Neural cell (in vitro differentiated cells): ENCODE results near the gene SAA1.

Experiments
- CTCF ChIP-seq: fragments of 450-650 bp; IDR thresholded peaks from 2 replicates; pipeline ENCODE4 v1.5.1; 2014; ENCODE audit warnings: antibody characterized with exemption, mild to moderate bottlenecking, moderate library complexity; ENCODE audit not compliant: poor library complexity, severe bottlenecking
- EP300 ChIP-seq: fragments of 450-650 bp; conservative IDR thresholded peaks from 2 replicates; pipeline ENCODE4 v1.6.1; 2014; ENCODE audit warnings: antibody characterized with exemption, mild to moderate bottlenecking, moderate library complexity; ENCODE audit not compliant: poor library complexity, severe bottlenecking
- EZH2 ChIP-seq: fragments of 200-600, 300-800 bp; shearing (Covaris generic), sonication (generic); IDR thresholded peaks from 2 replicates; pipeline ENCODE4 v1.6.1; 2014; ENCODE audit warnings: antibody characterized with exemption, low read length, borderline replicate concordance, mild to moderate bottlenecking; ENCODE audit not compliant: insufficient read depth, poor library complexity, severe bottlenecking
- MXI1 ChIP-seq: fragments of 450-650 bp; conservative IDR thresholded peaks from 2 replicates; pipeline ENCODE4 v1.6.1; 2014; ENCODE audit warnings: antibody characterized with exemption, mild to moderate bottlenecking; ENCODE audit not compliant: poor library complexity, severe bottlenecking
- POLR2AphosphoS5 ChIP-seq: IDR thresholded peaks from 2 replicates; pipeline ENCODE4 v1.6.1; 2012
- REST ChIP-seq: IDR thresholded peaks from 2 replicates; pipeline ENCODE4 v1.6.1; 2012; ENCODE audit warnings: borderline replicate concordance
- SMC3 ChIP-seq: fragments of 450-650 bp; conservative IDR thresholded peaks from 2 replicates; pipeline ENCODE4 v1.6.1; 2014; ENCODE audit warnings: antibody characterized with exemption, mild to moderate bottlenecking, moderate library complexity; ENCODE audit not compliant: poor library complexity
- TAF1 ChIP-seq: IDR thresholded peaks from 2 replicates; pipeline ENCODE4 v1.6.1; 2012; ENCODE audit warnings: low read depth

GRCh38 chr11:18309691-18310090, 43.6 kb downstream of the SAA1 start:
- TF ChIP-seq CTCF (no peak), TAF1 (no peak), EZH2 (no peak), POLR2AphosphoS5 (no peak), MXI1 (no peak), REST (no peak), SMC3 (no peak), EP300 (no peak)
